Measurements from ENCODE around the gene NLN.
"Not testable (repeated sequence)": the region's sequence is repeated elsewhere in the genome, so short reads cannot be mapped to it uniquely, and the experiment has no call there.

Gene NLN

DNA sequence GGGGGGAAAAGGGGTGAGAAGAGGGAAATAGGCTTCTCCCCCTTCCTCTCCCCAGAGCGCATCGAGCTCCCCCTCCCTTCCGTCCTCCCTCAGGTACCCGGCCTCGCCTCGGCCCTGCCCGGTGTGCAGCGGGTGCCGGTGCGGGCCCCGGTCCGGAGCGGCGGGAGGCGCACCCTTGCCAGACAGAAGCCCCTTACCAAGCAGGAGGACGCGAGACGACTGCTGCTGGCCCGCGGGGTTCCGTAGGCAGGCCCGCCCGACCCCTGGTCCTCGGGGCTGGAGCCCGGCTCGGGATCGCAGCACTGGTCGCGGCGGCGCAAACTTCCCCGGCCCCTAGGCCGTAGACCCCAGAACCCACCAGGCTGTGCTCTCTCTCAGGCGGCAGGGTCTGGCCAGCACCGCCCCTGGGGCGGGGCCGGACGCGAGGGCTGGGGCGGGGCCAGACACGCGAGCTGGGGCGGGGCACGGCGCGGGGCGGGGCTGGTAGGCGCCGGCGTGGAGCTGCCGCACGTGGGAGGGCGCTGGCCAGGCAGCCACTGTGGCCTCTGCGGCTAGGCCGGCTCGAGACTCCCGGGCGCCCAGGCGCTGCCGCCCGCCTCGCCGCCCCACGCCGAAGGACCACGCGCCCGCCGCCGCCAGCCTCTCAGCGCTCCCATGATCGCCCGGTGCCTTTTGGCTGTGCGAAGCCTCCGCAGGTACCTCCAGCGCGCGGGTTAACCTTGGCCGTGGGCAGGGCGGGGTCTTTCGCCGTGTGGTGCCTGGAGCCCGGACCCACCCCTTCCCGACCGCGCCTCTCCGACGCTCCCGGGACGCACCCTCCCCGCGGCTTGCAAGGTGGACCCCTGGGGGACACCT is at the start of gene NLN, which contains the start of gene SGTB:
TSS of gene NLN (plus strand) at position 486 of the 855 bp plus-strand sequence. CDS start at position 655, 169 bp downstream.
TSS of gene SGTB (minus strand) at position 390 of the 855 bp plus-strand sequence. CDS start 1,302 bp downstream, outside the sequence.
- H3K9me3 ChIP-seq (ENCODE audit: control insufficient read depth, insufficient read depth, low read length) = no peaks in the 10 kb centered on the region
- H3K9ac ChIP-seq (ENCODE audit: low read depth, low read length) = peak within 1 kb of the TSS; percentile 91
- H3K4me1 ChIP-seq (ENCODE audit: control insufficient read depth, insufficient read depth, low read length) = peaks cover 20% of the 10 kb centered on the region
- H3K4me3 ChIP-seq (ENCODE audit: low read depth, low read length) = peak within 1 kb of the TSS; percentile 86
- peaks cover 21% of the 10 kb centered on the region for H3K36me3 ChIP-seq (ENCODE audit: control insufficient read depth, insufficient read depth, low read length)
- H3K27me3 ChIP-seq (ENCODE audit: control insufficient read depth, insufficient read depth, low read length) = no peaks in the 10 kb centered on the region
- H3K27ac ChIP-seq (ENCODE audit: low read depth, low read length) = peak within 1 kb of the TSS; percentile 89

DNA sequence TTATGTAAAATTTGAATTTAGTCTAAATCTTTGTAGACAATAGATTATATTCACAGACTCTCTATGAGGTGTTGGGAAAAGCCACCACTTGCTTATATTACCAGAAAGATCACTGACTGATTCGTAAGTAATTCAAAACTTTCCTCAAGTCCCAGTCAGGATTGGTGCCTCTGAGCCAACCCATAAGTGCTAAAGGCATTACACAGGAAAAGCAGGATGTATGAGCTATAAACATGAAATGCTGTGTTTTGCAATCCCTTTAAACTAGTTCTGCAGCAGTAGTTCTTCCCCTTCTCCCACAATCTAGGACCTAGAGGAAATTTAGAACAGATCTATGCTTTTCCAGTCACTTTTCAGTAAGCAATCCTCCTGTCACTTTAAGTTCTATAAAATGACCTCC is 49.2 kb upstream of the NLN start:
- no peaks in the 10 kb centered on the region for H3K4me1 ChIP-seq (ENCODE audit: control insufficient read depth, insufficient read depth, low read length)
- H3K9me3 ChIP-seq (ENCODE audit: control insufficient read depth, insufficient read depth, low read length) = no peaks in the 10 kb centered on the region
- no peak overlapping the region for H3K4me3 ChIP-seq (ENCODE audit: low read depth, low read length)
- H3K36me3 ChIP-seq (ENCODE audit: control insufficient read depth, insufficient read depth, low read length) = peaks cover 50% of the 10 kb centered on the region
- H3K9ac ChIP-seq (ENCODE audit: low read depth, low read length) = no peak overlapping the region
- H3K27me3 ChIP-seq (ENCODE audit: control insufficient read depth, insufficient read depth, low read length) = no peaks in the 10 kb centered on the region
- H3K27ac ChIP-seq (ENCODE audit: low read depth, low read length) = no peak overlapping the region

- H3K9me3 ChIP-seq (ENCODE audit: control insufficient read depth, insufficient read depth, low read length) = no peaks in the 10 kb centered on the region
- H3K9ac ChIP-seq (ENCODE audit: low read depth, low read length) = no peak overlapping the region
- H3K4me1 ChIP-seq (ENCODE audit: control insufficient read depth, insufficient read depth, low read length) = no peaks in the 10 kb centered on the region
- H3K4me3 ChIP-seq (ENCODE audit: low read depth, low read length) = no peak overlapping the region
- H3K27me3 ChIP-seq (ENCODE audit: control insufficient read depth, insufficient read depth, low read length) = no peaks in the 10 kb centered on the region
- no peak overlapping the region for H3K27ac ChIP-seq (ENCODE audit: low read depth, low read length)
- H3K36me3 ChIP-seq (ENCODE audit: control insufficient read depth, insufficient read depth, low read length) = peaks cover 39% of the 10 kb centered on the region
Observed at GRCh38 chr5:65674749-65675148, 47.3 kb upstream of the NLN start.

GRCh38 chr5:65676056-65676455 is 45.9 kb upstream of the NLN start:
- H3K9ac ChIP-seq (ENCODE audit: low read depth, low read length); H3K4me1 ChIP-seq (ENCODE audit: control insufficient read depth, insufficient read depth, low read length); H3K9me3 ChIP-seq (ENCODE audit: control insufficient read depth, insufficient read depth, low read length); H3K4me3 ChIP-seq (ENCODE audit: low read depth, low read length); H3K27me3 ChIP-seq (ENCODE audit: control insufficient read depth, insufficient read depth, low read length); H3K27ac ChIP-seq (ENCODE audit: low read depth, low read length): not testable (repeated sequence)
- H3K36me3 ChIP-seq (ENCODE audit: control insufficient read depth, insufficient read depth, low read length) = peaks cover 39% of the 10 kb centered on the region

DNA sequence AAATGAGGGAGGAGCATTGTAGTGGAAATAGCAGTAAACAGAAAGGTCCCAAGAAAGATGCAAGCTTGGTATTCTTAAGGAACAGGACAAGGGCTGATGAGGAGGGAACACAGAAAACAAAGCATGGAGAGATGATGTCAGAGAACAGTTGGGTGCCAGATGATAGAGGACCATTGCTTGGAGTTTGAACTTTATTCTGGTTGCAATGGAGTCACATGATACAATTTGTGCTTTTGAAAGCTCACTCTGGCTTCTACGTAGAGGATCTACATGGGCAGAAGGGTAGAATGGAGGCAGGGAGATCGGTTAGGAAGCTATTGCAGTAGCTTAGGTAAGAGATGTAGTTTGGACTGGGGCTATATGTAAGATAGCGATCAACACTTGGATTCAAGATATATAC is 39.9 kb upstream of the NLN start:
- Histone ChIP-seq H3K4me3 (ENCODE audit: low read depth, low read length) (no peak overlapping the region), H3K27ac (ENCODE audit: low read depth, low read length) (no peak overlapping the region), H3K27me3 (ENCODE audit: control insufficient read depth, insufficient read depth, low read length) (no peaks in the 10 kb centered on the region), H3K36me3 (ENCODE audit: control insufficient read depth, insufficient read depth, low read length) (peaks cover 40% of the 10 kb centered on the region), H3K9me3 (ENCODE audit: control insufficient read depth, insufficient read depth, low read length) (no peaks in the 10 kb centered on the region), H3K4me1 (ENCODE audit: control insufficient read depth, insufficient read depth, low read length) (no peaks in the 10 kb centered on the region), H3K9ac (ENCODE audit: low read depth, low read length) (no peak overlapping the region)

DNA sequence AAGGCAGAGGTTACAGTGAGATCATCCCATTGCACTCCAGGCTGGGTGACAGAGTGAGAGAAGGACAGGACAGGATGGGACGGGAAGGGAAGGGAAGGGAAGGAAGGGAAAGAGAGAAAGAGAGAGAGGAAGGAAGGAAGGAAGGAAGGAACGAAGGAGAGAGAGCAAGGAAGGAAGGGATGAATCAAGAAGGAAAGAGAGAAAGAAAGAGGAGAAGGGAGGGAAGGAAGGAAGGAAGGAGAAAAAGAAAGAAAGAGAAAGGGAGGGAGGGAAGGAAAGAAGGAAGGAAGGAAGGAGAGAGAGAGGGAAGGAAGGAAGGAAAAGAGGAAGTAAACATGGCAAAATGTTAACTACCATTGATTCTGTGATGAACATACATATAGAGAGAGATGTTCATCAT is 28.9 kb upstream of the NLN start:
- no peak overlapping the region for H3K27ac ChIP-seq (ENCODE audit: low read depth, low read length)
- peaks cover 5% of the 10 kb centered on the region; the same call in 1 of the 2 replicates for H3K4me1 ChIP-seq (ENCODE audit: control insufficient read depth, insufficient read depth, low read length)
- peaks cover 16% of the 10 kb centered on the region for H3K36me3 ChIP-seq (ENCODE audit: control insufficient read depth, insufficient read depth, low read length)
- H3K4me3 ChIP-seq (ENCODE audit: low read depth, low read length) = no peak overlapping the region
- no peak overlapping the region for H3K9ac ChIP-seq (ENCODE audit: low read depth, low read length)
- no peaks in the 10 kb centered on the region for H3K9me3 ChIP-seq (ENCODE audit: control insufficient read depth, insufficient read depth, low read length)
- H3K27me3 ChIP-seq (ENCODE audit: control insufficient read depth, insufficient read depth, low read length) = no peaks in the 10 kb centered on the region

DNA sequence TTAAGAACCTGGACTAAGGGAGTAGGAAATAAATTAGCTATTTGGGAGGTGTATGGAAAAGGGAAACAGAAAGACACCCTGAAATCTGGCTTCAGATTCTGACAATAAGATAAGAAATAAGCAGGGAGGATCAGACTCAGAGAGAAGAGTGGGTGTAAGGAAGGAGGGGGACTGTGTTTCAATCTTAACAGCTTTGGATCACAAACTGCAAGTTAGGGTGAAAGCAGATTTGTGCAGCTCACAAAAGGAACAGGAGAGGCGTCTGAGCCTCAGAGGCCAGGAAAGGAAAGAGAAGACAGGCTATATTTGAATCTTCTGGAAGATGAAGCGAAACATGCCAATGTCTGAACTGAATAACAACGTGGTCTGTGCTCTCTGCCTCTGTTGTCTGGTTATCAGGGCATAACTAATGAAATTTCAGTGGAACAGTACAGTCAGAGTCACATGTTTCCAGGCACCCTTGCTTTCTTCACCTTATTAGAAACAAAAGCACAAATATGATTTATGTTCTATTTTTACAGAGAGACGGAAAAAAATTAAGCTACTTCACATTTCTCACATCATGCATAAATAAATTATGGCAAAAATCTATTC is 26.7 kb upstream of the NLN start:
- no peaks in the 10 kb centered on the region for H3K9me3 ChIP-seq (ENCODE audit: control insufficient read depth, insufficient read depth, low read length)
- no peak overlapping the region for H3K27ac ChIP-seq (ENCODE audit: low read depth, low read length)
- no peak overlapping the region for H3K9ac ChIP-seq (ENCODE audit: low read depth, low read length)
- H3K27me3 ChIP-seq (ENCODE audit: control insufficient read depth, insufficient read depth, low read length) = no peaks in the 10 kb centered on the region
- peaks cover 5% of the 10 kb centered on the region; the same call in 1 of the 2 replicates for H3K4me1 ChIP-seq (ENCODE audit: control insufficient read depth, insufficient read depth, low read length)
- H3K36me3 ChIP-seq (ENCODE audit: control insufficient read depth, insufficient read depth, low read length) = peaks cover 8% of the 10 kb centered on the region
- no peak overlapping the region for H3K4me3 ChIP-seq (ENCODE audit: low read depth, low read length)

- Histone ChIP-seq H3K9ac (ENCODE audit: low read depth, low read length) (no peak overlapping the region), H3K9me3 (ENCODE audit: control insufficient read depth, insufficient read depth, low read length) (no peaks in the 10 kb centered on the region), H3K27ac (ENCODE audit: low read depth, low read length) (no peak overlapping the region), H3K27me3 (ENCODE audit: control insufficient read depth, insufficient read depth, low read length) (no peaks in the 10 kb centered on the region), H3K4me1 (ENCODE audit: control insufficient read depth, insufficient read depth, low read length) (peaks cover 5% of the 10 kb centered on the region; the same call in 1 of the 2 replicates), H3K36me3 (ENCODE audit: control insufficient read depth, insufficient read depth, low read length) (peaks cover 8% of the 10 kb centered on the region), H3K4me3 (ENCODE audit: low read depth, low read length) (no peak overlapping the region)
Observed at GRCh38 chr5:65695896-65696295, 26.1 kb upstream of the NLN start.

GRCh38 chr5:65696892-65697291 is 25.1 kb upstream of the NLN start:
- Histone ChIP-seq H3K4me1 (ENCODE audit: control insufficient read depth, insufficient read depth, low read length) (peaks cover 5% of the 10 kb centered on the region; the same call in 1 of the 2 replicates), H3K27ac (ENCODE audit: low read depth, low read length) (no peak overlapping the region), H3K36me3 (ENCODE audit: control insufficient read depth, insufficient read depth, low read length) (peaks cover 5% of the 10 kb centered on the region), H3K4me3 (ENCODE audit: low read depth, low read length) (no peak overlapping the region), H3K9ac (ENCODE audit: low read depth, low read length) (no peak overlapping the region), H3K27me3 (ENCODE audit: control insufficient read depth, insufficient read depth, low read length) (no peaks in the 10 kb centered on the region), H3K9me3 (ENCODE audit: control insufficient read depth, insufficient read depth, low read length) (no peaks in the 10 kb centered on the region)

DNA sequence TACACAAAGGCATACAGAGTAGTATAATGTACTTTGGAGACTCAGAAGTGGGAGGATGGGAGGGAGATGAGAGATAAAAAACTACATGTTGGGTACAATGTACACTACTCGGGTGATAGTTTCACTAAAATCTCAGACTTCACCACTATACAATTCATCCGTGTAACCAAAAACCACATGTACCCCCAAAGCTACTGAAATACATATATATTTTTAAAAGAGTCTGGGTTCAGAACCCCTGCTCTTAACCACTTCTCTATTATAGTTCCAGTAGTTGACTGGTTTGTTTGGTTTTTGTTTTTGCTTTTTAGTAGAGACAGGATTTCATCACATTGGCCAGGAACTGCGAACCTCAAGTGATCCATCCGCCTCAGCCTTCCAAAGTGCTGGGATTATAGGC is 22.7 kb upstream of the NLN start:
- Histone ChIP-seq H3K27me3 (ENCODE audit: control insufficient read depth, insufficient read depth, low read length) (no peaks in the 10 kb centered on the region), H3K9me3 (ENCODE audit: control insufficient read depth, insufficient read depth, low read length) (no peaks in the 10 kb centered on the region), H3K36me3 (ENCODE audit: control insufficient read depth, insufficient read depth, low read length) (peaks cover 19% of the 10 kb centered on the region), H3K9ac (ENCODE audit: low read depth, low read length) (no peak overlapping the region), H3K4me3 (ENCODE audit: low read depth, low read length) (no peak overlapping the region), H3K4me1 (ENCODE audit: control insufficient read depth, insufficient read depth, low read length) (peaks cover 5% of the 10 kb centered on the region; the same call in 1 of the 2 replicates), H3K27ac (ENCODE audit: low read depth, low read length) (no peak overlapping the region)

DNA sequence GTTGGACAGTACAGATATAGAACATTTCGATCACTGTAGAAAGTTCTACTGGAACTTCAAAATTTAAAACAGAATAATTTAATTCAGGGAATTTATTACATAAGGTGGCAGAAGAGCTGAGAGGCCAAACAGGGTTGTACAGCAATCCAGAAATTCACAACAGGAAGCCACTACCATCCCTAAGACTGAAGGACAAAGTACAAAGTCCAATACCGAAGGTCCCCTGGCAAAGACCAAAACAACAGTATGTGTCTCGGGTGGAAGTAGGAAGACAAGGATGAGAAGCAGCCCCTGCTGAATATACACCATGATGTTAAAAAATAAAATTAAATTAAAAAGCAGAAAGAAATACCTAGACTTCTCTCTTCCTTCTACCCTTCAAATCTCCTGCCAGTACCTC is 20.0 kb upstream of the NLN start:
- Histone ChIP-seq H3K36me3 (ENCODE audit: control insufficient read depth, insufficient read depth, low read length) (peaks cover 22% of the 10 kb centered on the region), H3K27ac (ENCODE audit: low read depth, low read length) (no peak overlapping the region), H3K27me3 (ENCODE audit: control insufficient read depth, insufficient read depth, low read length) (no peaks in the 10 kb centered on the region), H3K9me3 (ENCODE audit: control insufficient read depth, insufficient read depth, low read length) (no peaks in the 10 kb centered on the region), H3K9ac (ENCODE audit: low read depth, low read length) (no peak overlapping the region), H3K4me1 (ENCODE audit: control insufficient read depth, insufficient read depth, low read length) (no peaks in the 10 kb centered on the region), H3K4me3 (ENCODE audit: low read depth, low read length) (no peak overlapping the region)

Measured in HUES48 (cell line).